Measurements from ENCODE around the gene OSBPL10. TPM values are rescaled to one million over a fixed set of nuclear protein-coding genes. Genes with fewer than 3 reads are reported as not detected.

OSBPL10 gene
- total RNA-seq, 2 donors from 2014 or later: 82.8 to 127 TPM

GRCh38 chr3:31892916-31893573 lies 88.0 kb downstream of the OSBPL10 start:
- intact Hi-C loops (cut with DNase I): no loop called here
- H3K9me3 ChIP-seq: no peaks in the 10 kb centered on the region
- 92% methylated on average over 4 of the region's 4 CpGs for WGBS
- H3K4me3 ChIP-seq: no peak overlapping the region
- H3K36me3 ChIP-seq: no peaks in the 10 kb centered on the region
- no peak for DNase-seq (ENCODE audit: low spot score)
- H3K27ac ChIP-seq: no peak overlapping the region
- H3K4me1 ChIP-seq (replicated peaks): no peaks in the 10 kb centered on the region
- TF ChIP-seq, protein P1, sequence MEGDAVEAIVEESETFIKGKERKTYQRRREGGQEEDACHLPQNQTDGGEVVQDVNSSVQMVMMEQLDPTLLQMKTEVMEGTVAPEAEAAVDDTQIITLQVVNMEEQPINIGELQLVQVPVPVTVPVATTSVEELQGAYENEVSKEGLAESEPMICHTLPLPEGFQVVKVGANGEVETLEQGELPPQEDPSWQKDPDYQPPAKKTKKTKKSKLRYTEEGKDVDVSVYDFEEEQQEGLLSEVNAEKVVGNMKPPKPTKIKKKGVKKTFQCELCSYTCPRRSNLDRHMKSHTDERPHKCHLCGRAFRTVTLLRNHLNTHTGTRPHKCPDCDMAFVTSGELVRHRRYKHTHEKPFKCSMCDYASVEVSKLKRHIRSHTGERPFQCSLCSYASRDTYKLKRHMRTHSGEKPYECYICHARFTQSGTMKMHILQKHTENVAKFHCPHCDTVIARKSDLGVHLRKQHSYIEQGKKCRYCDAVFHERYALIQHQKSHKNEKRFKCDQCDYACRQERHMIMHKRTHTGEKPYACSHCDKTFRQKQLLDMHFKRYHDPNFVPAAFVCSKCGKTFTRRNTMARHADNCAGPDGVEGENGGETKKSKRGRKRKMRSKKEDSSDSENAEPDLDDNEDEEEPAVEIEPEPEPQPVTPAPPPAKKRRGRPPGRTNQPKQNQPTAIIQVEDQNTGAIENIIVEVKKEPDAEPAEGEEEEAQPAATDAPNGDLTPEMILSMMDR (IDR thresholded peaks at IDR 0.05): no peak
- H3K27me3 ChIP-seq (replicated peaks; ENCODE audit: insufficient read depth): no peaks in the 10 kb centered on the region

DNA sequence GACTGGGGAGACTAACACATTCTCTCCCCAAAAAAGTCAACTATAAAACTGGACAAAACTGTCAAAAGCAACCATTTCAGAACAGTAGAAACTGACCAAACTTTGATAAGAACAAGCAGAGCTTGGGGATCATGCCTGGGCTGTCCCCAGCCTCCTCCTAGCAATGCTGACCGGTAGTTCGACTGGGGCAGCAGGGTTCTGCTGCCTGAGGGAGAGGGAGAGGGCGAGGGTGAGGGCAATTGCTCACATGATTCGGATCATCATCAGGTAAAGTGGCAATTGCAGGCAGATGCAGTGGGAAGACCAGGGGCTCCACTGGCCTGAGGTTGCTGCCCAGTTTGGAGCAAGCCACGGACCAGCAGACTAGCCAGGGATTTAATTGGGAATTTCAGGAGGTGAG lies 88.6 kb downstream of the OSBPL10 start:
- H3K9me3 ChIP-seq: no peaks in the 10 kb centered on the region
- DNase-seq (ENCODE audit: low spot score): no peak
- no peak overlapping the region for H3K4me3 ChIP-seq
- no peaks in the 10 kb centered on the region for H3K4me1 ChIP-seq (replicated peaks)
- TF ChIP-seq POLR2AphosphoS5 (IDR thresholded peaks at IDR 0.05): no peak
- no peak for TF ChIP-seq POLR2A (IDR thresholded peaks at IDR 0.05)
- TF ChIP-seq, protein P1 (IDR thresholded peaks at IDR 0.05): no peak
- 89% methylated on average over 5 of the region's 5 CpGs for WGBS
- no peak overlapping the region for H3K27ac ChIP-seq
- no peaks in the 10 kb centered on the region for H3K36me3 ChIP-seq
- intact Hi-C loops (cut with DNase I): no loop called here
- no peaks in the 10 kb centered on the region for H3K27me3 ChIP-seq (replicated peaks; ENCODE audit: insufficient read depth)

- 79% methylated on average over 11 of the region's 11 CpGs for WGBS
- Histone ChIP-seq H3K36me3 (no peaks in the 10 kb centered on the region), H3K4me3 (no peak overlapping the region), H3K27ac (no peak overlapping the region), H3K9me3 (no peaks in the 10 kb centered on the region), H3K4me1 (replicated peaks) (no peaks in the 10 kb centered on the region), H3K27me3 (replicated peaks; ENCODE audit: insufficient read depth) (no peaks in the 10 kb centered on the region)
- no peak for DNase-seq (ENCODE audit: low spot score)
- intact Hi-C loops (cut with DNase I): no loop called here
- TF ChIP-seq POLR2AphosphoS5 (IDR thresholded peaks at IDR 0.05) (no peak), POLR2A (IDR thresholded peaks at IDR 0.05) (no peak)
- TF ChIP-seq, protein P1 (IDR thresholded peaks at IDR 0.05): no peak
These were observed 89.1 kb downstream of the OSBPL10 start for GRCh38 chr3:31891876-31892455.

DNA sequence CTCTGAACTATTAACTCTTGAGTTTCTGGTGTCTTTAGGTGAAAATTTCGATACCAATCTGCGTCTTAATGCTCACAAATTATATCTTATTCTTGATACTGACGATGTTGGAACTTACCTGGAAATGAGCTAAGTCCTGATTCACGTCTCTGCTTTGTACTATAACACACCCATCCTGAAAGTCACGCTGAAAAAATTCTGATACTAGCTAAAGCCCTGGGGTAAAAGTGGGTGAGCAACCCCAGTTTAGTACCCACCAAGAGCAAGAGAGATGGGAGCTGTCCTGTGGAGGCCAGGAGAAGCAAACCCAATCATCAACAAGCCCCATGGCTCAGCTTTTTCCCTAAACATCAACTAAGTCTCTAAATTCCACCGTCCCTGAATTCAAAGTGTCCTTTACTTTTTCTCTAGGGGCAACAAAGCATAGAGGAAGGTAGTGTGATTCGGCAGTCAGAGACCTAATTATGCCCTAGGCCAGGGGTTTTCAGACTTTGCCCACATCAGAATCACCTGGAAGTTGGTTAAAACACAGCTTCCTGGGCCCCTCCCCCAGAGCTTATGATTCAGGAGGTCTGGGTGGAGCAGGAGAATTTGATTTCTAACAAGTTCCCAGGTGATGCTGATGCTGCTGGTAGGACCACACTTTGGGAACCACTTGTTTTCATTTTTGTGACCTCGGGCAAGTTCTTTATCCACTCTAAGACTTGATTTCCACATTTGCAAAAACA lies 90.2 kb downstream of the OSBPL10 start:
- WGBS: 96% methylated on average over 8 of the region's 8 CpGs
- TF ChIP-seq, protein P1 (IDR thresholded peaks at IDR 0.05): no peak
- TF ChIP-seq POLR2A (IDR thresholded peaks at IDR 0.05): no peak
- no peak for TF ChIP-seq POLR2AphosphoS5 (IDR thresholded peaks at IDR 0.05)
- Histone ChIP-seq H3K4me3 (no peak overlapping the region), H3K36me3 (no peaks in the 10 kb centered on the region), H3K27me3 (replicated peaks; ENCODE audit: insufficient read depth) (no peaks in the 10 kb centered on the region), H3K4me1 (replicated peaks) (no peaks in the 10 kb centered on the region), H3K9me3 (no peaks in the 10 kb centered on the region), H3K27ac (no peak overlapping the region)
- intact Hi-C loops (cut with DNase I): no loop called here
- DNase-seq (ENCODE audit: low spot score): no peak

Measured in prostate gland (tissue), 2 donors.